IMR-90 (cell line): ENCODE measurements around the gene GTF3C1. TPM values are rescaled to one million over a fixed set of nuclear protein-coding genes. Genes with fewer than 3 reads are reported as not detected.

ENCODE experiments used
- ATAC-seq: fragments of 200-7000 bp; cut with Tn5 transposase; 2 replicates; pipeline ENCODE4 v1.9.1; 2020; ENCODE audit warnings: low read depth, mild to moderate bottlenecking, moderate library complexity
- BruUV-seq: library from RNA; stranded (reverse); fragments of 400-500 nt; replicated peaks from 2 replicates; lab custom pipeline; 2021; lab: Mats Ljungman, UMichigan
- CTCF ChIA-PET: fragments of 300-600 bp; formaldehyde crosslinking; extraction: SDS; loops from one replicate; lab custom pipeline; 2021; ENCODE audit warnings: antibody characterized with exemption; lab: Yijun Ruan, JAX
- POLR2A ChIA-PET: fragments of 300-600 bp; sonication (Branson Sonifier 250); formaldehyde crosslinking; loops from one replicate; lab custom pipeline; 2022; ENCODE audit warnings: antibody characterized with exemption; ENCODE audit not compliant: unreplicated experiment; lab: Charles Lee
- DNase-seq: peaks from one replicate; pipeline ENCODE4 v3.0.0; 2013
- H2AFZ ChIP-seq: replicated peaks from 2 replicates; pipeline ENCODE3; 2013; ENCODE audit warnings: low read length, mild to moderate bottlenecking; ENCODE audit not compliant: poor library complexity
- H2AK5ac ChIP-seq: 2 replicates; pipeline ENCODE4 v1.6.1; 2013; ENCODE audit warnings: low read depth, low read length, inconsistent platforms
- H2AK9ac ChIP-seq: replicated peaks from 2 replicates; pipeline ENCODE3; 2013; ENCODE audit warnings: mild to moderate bottlenecking, low read depth, low read length, moderate library complexity; ENCODE audit not compliant: poor library complexity
- H2BK120ac ChIP-seq: 2 replicates; pipeline ENCODE4 v1.6.1; 2013; ENCODE audit warnings: low read depth, low read length, inconsistent platforms
- H2BK15ac ChIP-seq: 3 replicates; pipeline ENCODE4 v1.6.1; 2013; ENCODE audit warnings: low read depth, low read length, inconsistent platforms
- H2BK20ac ChIP-seq: 2 replicates; pipeline ENCODE4 v1.6.1; 2013; ENCODE audit warnings: low read depth, mild to moderate bottlenecking, inconsistent platforms, low read length, moderate library complexity
- H2BK5ac ChIP-seq: 2 replicates; pipeline ENCODE4 v1.6.1; 2013; ENCODE audit warnings: mild to moderate bottlenecking, low read depth, low read length, inconsistent platforms; ENCODE audit not compliant: poor library complexity, severe bottlenecking
- H3K14ac ChIP-seq: replicated peaks from 2 replicates; pipeline ENCODE4 v1.6.1; 2013; ENCODE audit warnings: low read depth, low read length, inconsistent platforms
- H3K18ac ChIP-seq: 2 replicates; pipeline ENCODE4 v1.6.1; 2013; ENCODE audit warnings: low read depth, low read length, control low read depth
- H3K23ac ChIP-seq: 2 replicates; pipeline ENCODE4 v1.6.1; 2013; ENCODE audit warnings: low read depth, low read length, inconsistent platforms
- H3K27ac ChIP-seq: 2 replicates; pipeline ENCODE4 v1.5.1; 2013; ENCODE audit warnings: mild to moderate bottlenecking, control low read depth, low read length; ENCODE audit not compliant: insufficient read depth
- H3K27me3 ChIP-seq: 2 replicates; pipeline ENCODE4 v1.6.1; 2013; ENCODE audit warnings: low read length; ENCODE audit not compliant: control insufficient read depth, insufficient read depth
- H3K36me3 ChIP-seq: 2 replicates; pipeline ENCODE4 v1.6.1; 2013; ENCODE audit warnings: low read length, mixed read lengths; ENCODE audit not compliant: control insufficient read depth, insufficient read depth
- H3K4ac ChIP-seq: 2 replicates; pipeline ENCODE4 v1.6.1; 2013; ENCODE audit warnings: low read depth, low read length, inconsistent platforms
- H3K4me1 ChIP-seq: 2 replicates; pipeline ENCODE4 v1.6.1; 2013; ENCODE audit warnings: low read length, mixed read lengths; ENCODE audit not compliant: control insufficient read depth, insufficient read depth
- H3K4me2 ChIP-seq: 2 replicates; pipeline ENCODE4 v1.6.1; 2013; ENCODE audit warnings: low read depth, mild to moderate bottlenecking, control low read depth, low read length, moderate library complexity
- H3K4me3 ChIP-seq: 2 replicates; pipeline ENCODE4 v1.5.1; 2013; ENCODE audit warnings: low read depth, mild to moderate bottlenecking, control low read depth, low read length, moderate library complexity; ENCODE audit not compliant: insufficient read depth
- H3K56ac ChIP-seq: 2 replicates; pipeline ENCODE4 v1.6.1; 2013; ENCODE audit warnings: low read length, inconsistent platforms; ENCODE audit not compliant: insufficient read depth; ENCODE audit errors: extremely low read depth
- H3K79me1 ChIP-seq, 2 experiments: 2 replicates each; pipeline ENCODE4 v1.6.1; 2013; ENCODE audit warnings: low read length in 2 of 2, inconsistent platforms in 1 of 2, low read depth in 1 of 2
- H3K9ac ChIP-seq: 2 replicates; pipeline ENCODE4 v1.6.1; 2013; ENCODE audit warnings: low read depth, low read length, control low read depth
- H3K9me1 ChIP-seq: 2 replicates; pipeline ENCODE4 v1.6.1; 2013; ENCODE audit warnings: low read length, inconsistent platforms; ENCODE audit not compliant: insufficient read depth
- H3K9me3 ChIP-seq: 2 replicates; pipeline ENCODE4 v1.6.1; 2013; ENCODE audit warnings: low read length; ENCODE audit not compliant: control insufficient read depth, insufficient read depth
- H4K20me1 ChIP-seq: 2 replicates; pipeline ENCODE4 v1.6.1; 2013; ENCODE audit warnings: low read length, inconsistent platforms; ENCODE audit not compliant: insufficient read depth
- H4K5ac ChIP-seq: 2 replicates; pipeline ENCODE4 v1.6.1; 2013; ENCODE audit warnings: mild to moderate bottlenecking, low read depth, low read length, control low read depth
- H4K8ac ChIP-seq, 2 experiments: 2 replicates each; pipeline ENCODE4 v1.6.1; 2013; ENCODE audit warnings: low read depth in 2 of 2, low read length in 2 of 2, control low read depth in 1 of 2, inconsistent platforms in 1 of 2
- H4K91ac ChIP-seq: 2 replicates; pipeline ENCODE4 v1.6.1; 2013; ENCODE audit warnings: low read depth, low read length, inconsistent platforms; ENCODE audit not compliant: insufficient read depth
- BHLHE40 ChIP-seq: fragments of 150-350 bp; IDR thresholded peaks from 2 replicates; pipeline ENCODE4 v1.6.1; 2016; ENCODE audit warnings: mild to moderate bottlenecking, low read depth, low read length
- CHD1 ChIP-seq: IDR thresholded peaks from 2 replicates; pipeline ENCODE4 v1.6.1; 2012; ENCODE audit warnings: low read depth, low read length, improper control_type of control experiment
- MAZ ChIP-seq: IDR thresholded peaks from 2 replicates; pipeline ENCODE4 v1.6.1; 2012; ENCODE audit warnings: low read depth, mild to moderate bottlenecking, low read length, improper control_type of control experiment, moderate library complexity, borderline replicate concordance
- MXI1 ChIP-seq: IDR thresholded peaks from 2 replicates; pipeline ENCODE4 v1.6.1; 2012; ENCODE audit warnings: low read depth, mild to moderate bottlenecking, low read length, moderate library complexity, borderline replicate concordance
- RAD21 ChIP-seq: IDR thresholded peaks from 2 replicates; pipeline ENCODE4 v1.6.1; 2012; ENCODE audit warnings: low read length, improper control_type of control experiment
- RCOR1 ChIP-seq: IDR thresholded peaks from 2 replicates; pipeline ENCODE4 v1.6.1; 2012; ENCODE audit warnings: mild to moderate bottlenecking, low read length, improper control_type of control experiment; ENCODE audit not compliant: insufficient replicate concordance
- RFX5 ChIP-seq: IDR thresholded peaks from 2 replicates; pipeline ENCODE4 v1.8.0; 2012; ENCODE audit warnings: low read depth, mild to moderate bottlenecking, low read length, moderate library complexity
- WGBS, 2 experiments: methylation state at CpG; one replicate each; pipeline versions ENCODE4 v1.1.5 to v1.1.7; 2013; ENCODE audit warnings: missing lambda C conversion rate in 2 of 2; ENCODE audit not compliant: insufficient read length in 1 of 2; ENCODE audit errors: extremely low coverage in 2 of 2; 5-methylcytosine and 5-hydroxymethylcytosine counted together
- dilution Hi-C: fragments of 300-500 bp; cut with HindIII; formaldehyde crosslinking; loops from one replicate; pipeline ENCODE4 v1.14.3; 2018; ENCODE audit warnings: low sequenced_read_pairs; ENCODE audit not compliant: unreplicated experiment
- in situ Hi-C: fragments of 300-500 bp; cut with MboI; formaldehyde crosslinking; loops from 3 replicates; pipeline ENCODE4 v1.14.3; 2019; ENCODE audit warnings: low sequenced_read_pairs, inconsistent platforms, mixed read lengths
- intact Hi-C: fragments of 100-400 bp; cut with micrococcal nuclease; formaldehyde crosslinking; loops from 2 replicates; pipeline ENCODE4 v1.10.0; 2022
- polyA plus RNA-seq, 3 experiments: library from polyadenylated mRNA; depleted of rRNA; stranded (reverse); fragments of >200 nt; gene quantifications; 2 replicates each; pipeline ENCODE4 v1.2.3, GENCODE V29; 2012; ENCODE audit warnings: low replicate concordance in 1 of 3
- total RNA-seq: library from RNA; depleted of rRNA; stranded (reverse); fragments of >200 nt; gene quantifications from 2 replicates; pipeline ENCODE4 v1.2.3, GENCODE V29; 2012
- TF ChIP-seq, protein P1 (sequence below): fragments of 150-350 bp; IDR thresholded peaks from 2 replicates; pipeline ENCODE4 v1.6.1; 2017; ENCODE audit warnings: mild to moderate bottlenecking, antibody characterized with exemption, low read length, low read depth
- TF ChIP-seq, protein P2 (sequence below): fragments of 150-350 bp; IDR thresholded peaks from 2 replicates; pipeline ENCODE4 v1.6.1; 2016; ENCODE audit warnings: low read depth, mild to moderate bottlenecking, low read length, moderate library complexity, borderline replicate concordance

Gene GTF3C1
- total and polyA plus RNA-seq, 2 of the 4 experiments (the other 2 are of a cell fraction), result 50.8 to 68.1 TPM

DNA sequence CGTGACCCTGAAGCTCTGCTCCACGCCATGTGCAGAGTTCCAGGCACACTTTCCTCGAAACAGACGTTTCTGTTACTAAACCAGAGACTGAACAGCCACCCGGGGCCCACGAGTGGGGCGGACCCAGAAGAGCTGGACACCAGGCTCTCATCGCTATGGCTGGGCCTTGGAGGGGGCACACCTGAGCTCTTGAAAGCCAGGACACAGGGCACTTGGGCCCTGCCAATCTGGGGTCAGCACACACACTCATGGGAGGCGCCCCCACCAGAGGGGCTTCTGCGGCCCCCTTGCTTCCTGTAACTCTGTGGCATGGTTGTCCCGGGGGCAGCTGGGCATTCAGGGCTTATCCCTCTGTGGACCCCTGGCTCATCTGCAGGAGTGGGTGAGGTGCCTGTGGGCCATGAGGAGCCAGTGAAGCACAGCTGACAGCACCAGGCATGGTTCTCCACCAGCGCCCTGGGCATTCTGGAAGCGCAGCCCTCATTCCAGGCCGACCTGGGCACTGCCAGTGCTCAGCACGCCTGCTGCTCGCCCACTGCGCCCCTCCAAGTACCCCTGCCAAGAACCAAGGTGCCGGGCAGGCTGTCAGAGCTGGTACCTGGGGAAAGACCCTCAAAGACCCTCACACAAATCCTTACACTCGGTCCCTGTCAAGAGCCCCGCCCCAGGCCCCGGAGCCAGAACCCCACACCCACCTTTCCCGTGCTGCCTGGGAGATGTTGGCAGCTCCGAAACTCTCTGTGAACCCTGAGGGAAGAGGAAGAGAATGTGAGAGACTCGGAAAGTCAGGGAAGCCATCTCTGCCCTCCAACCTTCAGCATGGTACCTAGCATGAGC is 86.6 kb downstream of the GTF3C1 start (continued):
- no peak for TF ChIP-seq BHLHE40

DNA sequence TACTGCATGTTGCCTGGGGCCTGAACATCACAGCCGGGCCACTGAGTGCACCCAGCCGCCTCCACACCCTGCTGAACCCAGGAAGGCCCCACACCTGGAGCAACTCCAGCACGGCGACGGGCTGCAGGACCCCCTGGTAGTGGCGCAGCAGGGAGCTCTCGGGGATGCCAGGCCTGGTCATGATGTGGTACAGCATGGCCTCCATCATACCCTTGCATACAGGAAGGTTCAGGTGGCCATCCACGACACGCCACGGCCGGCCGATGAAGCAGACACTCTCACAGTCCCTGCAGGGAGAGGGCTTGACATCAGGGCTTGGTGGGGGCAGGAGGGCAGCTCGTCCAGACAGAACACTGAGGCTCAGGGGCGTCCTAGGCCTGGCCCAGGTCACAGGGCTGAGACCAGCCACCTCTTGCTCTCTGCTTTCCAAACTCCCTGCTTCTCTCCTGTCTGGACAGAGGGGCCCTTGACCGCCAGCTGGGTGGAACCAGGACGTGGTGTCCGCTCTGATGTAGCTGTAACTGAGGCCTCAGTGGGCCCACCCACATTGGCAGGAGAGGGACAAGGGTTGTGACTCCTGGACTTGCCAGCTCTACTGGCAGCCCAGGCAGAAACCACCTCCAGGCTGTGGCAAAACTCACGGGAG is 87.4 kb downstream of the GTF3C1 start:
- H3K4ac ChIP-seq, result no peak overlapping the region
- ChIA-PET POLR2A (interaction anchor here (0.5 kb wide), 1 partner anchor 88 kb away, joined by 3 read pairs; the partner anchor contains the start of gene KATNIP), CTCF (interaction anchor here (0.7 kb wide), 1 partner anchor 231 kb away, joined by 3 read pairs; no protein-coding TSS in a partner anchor)
- no peaks in the 10 kb centered on the region for H3K27me3 ChIP-seq
- 87% methylated on average over 11 of the region's 18 CpGs; no CpG with 5 or more reads in 1 of the 2 experiments for WGBS, 2 experiments
- H3K9ac ChIP-seq, result no peak overlapping the region
- DNase-seq (no peak), ATAC-seq (no peak)
- no peak overlapping the region for H3K4me2 ChIP-seq
- H4K8ac ChIP-seq, result peak overlapping the region in 1 of 2 experiments; percentile 15; a peak in 1 of 4 replicates
- H3K9me3 ChIP-seq, result peaks cover 4% of the 10 kb centered on the region
- no peak overlapping the region for H4K91ac ChIP-seq
- peaks cover 4% of the 10 kb centered on the region for H3K4me1 ChIP-seq
- peak overlapping the region; percentile 8 for H2BK5ac ChIP-seq
- H2BK120ac ChIP-seq, result no peak overlapping the region
- H3K79me1 ChIP-seq, result no peaks in the 10 kb centered on the region
- no peak overlapping the region for H2BK20ac ChIP-seq
- H2AFZ ChIP-seq, result no peak overlapping the region
- in situ Hi-C loops (loop anchor here (25.0 kb wide), 1 partner anchor 1625 kb away; no protein-coding TSS in a partner anchor), dilution Hi-C loops (no loop called here), intact Hi-C loops (no loop called here)
- TF ChIP-seq CHD1 (no peak), RAD21 (no peak), BHLHE40 (no peak), RFX5 (no peak), MAZ (no peak), MXI1 (no peak), RCOR1 (no peak)
- TF ChIP-seq, protein P1, sequence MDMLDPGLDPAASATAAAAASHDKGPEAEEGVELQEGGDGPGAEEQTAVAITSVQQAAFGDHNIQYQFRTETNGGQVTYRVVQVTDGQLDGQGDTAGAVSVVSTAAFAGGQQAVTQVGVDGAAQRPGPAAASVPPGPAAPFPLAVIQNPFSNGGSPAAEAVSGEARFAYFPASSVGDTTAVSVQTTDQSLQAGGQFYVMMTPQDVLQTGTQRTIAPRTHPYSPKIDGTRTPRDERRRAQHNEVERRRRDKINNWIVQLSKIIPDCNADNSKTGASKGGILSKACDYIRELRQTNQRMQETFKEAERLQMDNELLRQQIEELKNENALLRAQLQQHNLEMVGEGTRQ, result no peak
- TF ChIP-seq, protein P2, sequence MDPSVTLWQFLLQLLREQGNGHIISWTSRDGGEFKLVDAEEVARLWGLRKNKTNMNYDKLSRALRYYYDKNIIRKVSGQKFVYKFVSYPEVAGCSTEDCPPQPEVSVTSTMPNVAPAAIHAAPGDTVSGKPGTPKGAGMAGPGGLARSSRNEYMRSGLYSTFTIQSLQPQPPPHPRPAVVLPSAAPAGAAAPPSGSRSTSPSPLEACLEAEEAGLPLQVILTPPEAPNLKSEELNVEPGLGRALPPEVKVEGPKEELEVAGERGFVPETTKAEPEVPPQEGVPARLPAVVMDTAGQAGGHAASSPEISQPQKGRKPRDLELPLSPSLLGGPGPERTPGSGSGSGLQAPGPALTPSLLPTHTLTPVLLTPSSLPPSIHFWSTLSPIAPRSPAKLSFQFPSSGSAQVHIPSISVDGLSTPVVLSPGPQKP, result no peak
- H4K5ac ChIP-seq, result no peak overlapping the region
- H3K36me3 ChIP-seq, result peaks cover 71% of the 10 kb centered on the region
- no peaks in the 10 kb centered on the region for H4K20me1 ChIP-seq
- H2AK5ac ChIP-seq, result peak overlapping the region; percentile 19; the same call in 1 of the 2 replicates
- no peak overlapping the region for H2BK15ac ChIP-seq
- BruUV-seq, result no TSS peak
- no peak overlapping the region for H3K4me3 ChIP-seq
- H2AK9ac ChIP-seq, result no peak overlapping the region
- no peak overlapping the region for H3K18ac ChIP-seq
- no peak overlapping the region for H3K23ac ChIP-seq
- H3K56ac ChIP-seq, result no peak overlapping the region
- H3K14ac ChIP-seq, result no peak overlapping the region
- H3K9me1 ChIP-seq, result no peaks in the 10 kb centered on the region; the same call in 1 of the 2 replicates
- H3K27ac ChIP-seq, result no peak overlapping the region
